ENCODE data around the gene NACAD.

Gene NACAD

GRCh38 chr7:45125193-45125904 is 36.6 kb upstream of the NACAD start:
- TF ChIP-seq MYC (IDR thresholded peaks at IDR 0.05; ENCODE audit: low read depth, low read length) (no peak), MAX (IDR thresholded peaks at IDR 0.05; ENCODE audit: low read depth, low read length) (no peak), CTCF (IDR thresholded peaks at IDR 0.05; ENCODE audit: low read depth, low read length) (no peak), POLR2A (IDR thresholded peaks at IDR 0.05; ENCODE audit: extremely low read depth, insufficient read length) (no peak)
- no peak overlapping the region for H3K4me3 ChIP-seq (ENCODE audit: low read depth, low read length)
- DNase-seq (ENCODE audit: low read depth) = no peak

- no peak overlapping the region for H3K4me3 ChIP-seq (ENCODE audit: low read depth, low read length)
- no peak for TF ChIP-seq POLR2A (IDR thresholded peaks at IDR 0.05; ENCODE audit: extremely low read depth, insufficient read length)
- TF ChIP-seq MYC (IDR thresholded peaks at IDR 0.05; ENCODE audit: low read depth, low read length) = no peak
- DNase-seq (ENCODE audit: low read depth) = no peak
These were observed 35.3 kb upstream of the NACAD start for GRCh38 chr7:45123913-45124710.

GRCh38 chr7:45122975-45123860 is 34.4 kb upstream of the NACAD start:
- no peak for TF ChIP-seq POLR2A (IDR thresholded peaks at IDR 0.05; ENCODE audit: extremely low read depth, insufficient read length)
- no peak for TF ChIP-seq MYC (IDR thresholded peaks at IDR 0.05; ENCODE audit: low read depth, low read length)
- TF ChIP-seq CTCF (IDR thresholded peaks at IDR 0.05; ENCODE audit: low read depth, low read length) = no peak
- TF ChIP-seq MAX (IDR thresholded peaks at IDR 0.05; ENCODE audit: low read depth, low read length) = no peak
- no peak for DNase-seq (ENCODE audit: low read depth)
- H3K4me3 ChIP-seq (ENCODE audit: low read depth, low read length) = no peak overlapping the region

- no peak overlapping the region for H3K4me3 ChIP-seq (ENCODE audit: low read depth, low read length)
- TF ChIP-seq CTCF (IDR thresholded peaks at IDR 0.05; ENCODE audit: low read depth, low read length) (no peak), MAX (IDR thresholded peaks at IDR 0.05; ENCODE audit: low read depth, low read length) (no peak), POLR2A (IDR thresholded peaks at IDR 0.05; ENCODE audit: extremely low read depth, insufficient read length) (no peak), MYC (IDR thresholded peaks at IDR 0.05; ENCODE audit: low read depth, low read length) (no peak)
- no peak for DNase-seq (ENCODE audit: low read depth)
These were observed 30.8 kb upstream of the NACAD start for GRCh38 chr7:45119550-45119949.

GRCh38 chr7:45118889-45119331 is 30.1 kb upstream of the NACAD start:
- TF ChIP-seq POLR2A (IDR thresholded peaks at IDR 0.05; ENCODE audit: extremely low read depth, insufficient read length) (no peak), MYC (IDR thresholded peaks at IDR 0.05; ENCODE audit: low read depth, low read length) (no peak), CTCF (IDR thresholded peaks at IDR 0.05; ENCODE audit: low read depth, low read length) (no peak), MAX (IDR thresholded peaks at IDR 0.05; ENCODE audit: low read depth, low read length) (no peak)
- H3K4me3 ChIP-seq (ENCODE audit: low read depth, low read length) = no peak overlapping the region
- DNase-seq (ENCODE audit: low read depth) = no peak

All from NB4 (cell line).